HG03025 (cell line): ENCODE results near the gene C5AR2.
"Not testable (repeated sequence)": the region's sequence is repeated elsewhere in the genome, so short reads cannot be mapped to it uniquely, and the experiment has no call there.

Experiments used
- ATAC-seq: cut with Tn5 transposase; IDR thresholded peaks from one replicate; pipeline ENCODE4 v1.9.1; 2021; ENCODE audit warnings: mild to moderate bottlenecking, moderate library complexity; ENCODE audit not compliant: unreplicated experiment, low FRiP score

Gene C5AR2

DNA sequence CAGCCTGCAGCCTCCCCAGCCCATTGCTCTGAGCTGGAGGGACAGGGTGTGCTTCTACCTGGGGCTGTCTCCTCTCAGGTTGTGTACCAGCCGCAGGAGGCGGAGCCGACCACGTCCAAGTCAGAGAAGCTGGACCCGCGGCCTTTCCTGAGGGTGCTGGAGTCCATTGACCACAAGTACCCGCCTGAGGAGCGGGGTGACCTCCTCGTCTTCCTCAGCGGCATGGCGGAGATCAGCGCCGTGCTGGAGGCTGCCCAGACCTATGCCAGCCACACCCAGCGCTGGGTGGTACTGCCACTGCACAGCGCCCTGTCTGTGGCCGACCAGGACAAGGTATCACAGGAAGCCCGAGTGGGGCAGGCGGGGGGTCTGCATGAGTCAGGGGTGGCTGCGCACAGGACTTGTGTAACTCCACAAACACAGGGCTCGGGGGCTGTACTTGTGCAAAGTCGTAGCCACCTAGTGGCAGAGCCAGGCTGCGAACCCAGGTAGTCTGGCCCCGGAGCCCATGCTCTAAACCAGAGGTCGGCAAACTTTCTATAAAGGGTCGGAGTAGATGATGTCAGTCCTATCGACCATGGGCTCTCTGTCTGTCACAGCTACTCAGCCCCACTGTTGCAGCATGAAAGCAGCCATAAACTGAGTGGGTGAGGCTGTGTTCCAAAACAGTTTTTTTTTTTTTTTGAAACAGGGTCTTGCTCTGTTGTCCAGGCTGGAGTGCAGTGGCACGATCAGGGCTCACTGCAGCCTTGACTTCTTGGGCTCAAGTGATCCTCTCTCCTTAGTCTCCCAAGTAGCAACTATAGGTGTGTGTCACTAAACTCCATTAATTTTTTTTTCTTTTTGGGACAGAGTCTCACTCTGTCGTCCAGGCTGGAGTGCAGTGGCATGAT is 26.1 kb downstream of the C5AR2 start:
- ATAC-seq: no peak

- no peak for ATAC-seq
Measured at GRCh38 chr19:47358936-47359335, 27.0 kb downstream of the C5AR2 start.

GRCh38 chr19:47362321-47362720 is 30.3 kb downstream of the C5AR2 start:
- no peak for ATAC-seq

- no peak for ATAC-seq
Measured at GRCh38 chr19:47363758-47364531, 32.0 kb downstream of the C5AR2 start.

DNA sequence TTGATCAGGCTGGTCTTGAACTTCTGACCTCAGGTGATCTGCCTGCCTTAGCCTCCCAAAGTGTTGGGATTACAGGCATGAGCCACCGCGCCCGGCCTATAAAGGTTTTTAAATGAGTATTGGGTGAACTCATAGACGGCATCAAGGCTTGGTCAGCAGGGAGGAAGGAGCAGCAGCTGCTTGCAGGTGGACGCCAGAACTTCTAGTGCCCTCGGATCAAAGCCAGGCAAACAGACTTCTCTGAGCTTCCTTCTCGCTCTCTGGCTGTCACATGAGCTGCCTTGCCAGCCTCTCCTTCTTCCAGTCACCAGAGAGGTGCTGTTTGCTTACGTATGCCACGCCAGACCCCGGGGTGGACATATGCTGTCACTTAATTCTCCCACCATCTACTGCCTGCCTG is 33.5 kb downstream of the C5AR2 start:
- ATAC-seq: not testable (repeated sequence)

GRCh38 chr19:47370045-47370611 is 38.2 kb downstream of the C5AR2 start:
- ATAC-seq: no peak

GRCh38 chr19:47371261-47371660 is 39.3 kb downstream of the C5AR2 start:
- ATAC-seq: no peak

GRCh38 chr19:47372603-47373002 is 40.6 kb downstream of the C5AR2 start:
- ATAC-seq: no peak

GRCh38 chr19:47373246-47374240 is 41.6 kb downstream of the C5AR2 start:
- ATAC-seq: no peak

DNA sequence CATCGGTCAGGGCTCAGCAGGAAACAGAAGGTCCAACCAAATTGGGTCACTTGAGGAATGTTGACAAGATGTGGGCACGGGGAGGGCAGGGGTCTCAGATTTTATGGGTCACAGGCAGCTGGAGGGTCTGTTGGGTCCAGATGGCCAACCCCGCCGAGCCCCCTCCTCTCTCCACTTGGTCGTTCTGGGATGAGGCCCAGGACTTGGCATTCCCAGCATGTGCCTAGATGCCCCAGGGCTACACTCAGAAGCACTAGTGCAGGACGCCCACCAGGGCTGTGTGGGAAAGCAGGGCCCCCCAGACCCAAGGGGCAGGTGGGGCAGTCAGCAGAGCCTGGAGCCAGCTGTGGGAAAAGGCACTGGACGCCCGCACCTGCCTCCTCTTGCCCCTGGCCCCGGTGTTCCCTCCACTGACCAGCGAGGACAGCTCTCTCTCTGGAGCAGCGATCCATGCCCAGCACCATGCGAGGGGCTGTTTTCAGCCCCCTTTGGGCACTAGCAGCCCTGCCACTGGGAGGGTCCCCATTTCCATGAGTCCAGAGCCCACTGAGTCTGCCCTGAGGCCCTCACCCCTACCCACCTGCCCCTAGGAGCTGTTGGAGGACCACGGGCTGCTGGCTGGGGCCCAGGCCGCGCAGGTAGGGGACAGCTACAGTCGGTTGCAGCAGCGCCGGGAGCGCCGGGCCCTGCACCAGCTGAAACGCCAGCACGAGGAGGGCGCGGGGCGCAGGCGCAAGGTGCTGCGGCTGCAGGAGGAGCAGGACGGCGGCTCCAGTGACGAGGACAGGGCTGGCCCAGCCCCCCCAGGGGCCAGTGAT is 43.1 kb downstream of the C5AR2 start:
- ATAC-seq: no peak

DNA sequence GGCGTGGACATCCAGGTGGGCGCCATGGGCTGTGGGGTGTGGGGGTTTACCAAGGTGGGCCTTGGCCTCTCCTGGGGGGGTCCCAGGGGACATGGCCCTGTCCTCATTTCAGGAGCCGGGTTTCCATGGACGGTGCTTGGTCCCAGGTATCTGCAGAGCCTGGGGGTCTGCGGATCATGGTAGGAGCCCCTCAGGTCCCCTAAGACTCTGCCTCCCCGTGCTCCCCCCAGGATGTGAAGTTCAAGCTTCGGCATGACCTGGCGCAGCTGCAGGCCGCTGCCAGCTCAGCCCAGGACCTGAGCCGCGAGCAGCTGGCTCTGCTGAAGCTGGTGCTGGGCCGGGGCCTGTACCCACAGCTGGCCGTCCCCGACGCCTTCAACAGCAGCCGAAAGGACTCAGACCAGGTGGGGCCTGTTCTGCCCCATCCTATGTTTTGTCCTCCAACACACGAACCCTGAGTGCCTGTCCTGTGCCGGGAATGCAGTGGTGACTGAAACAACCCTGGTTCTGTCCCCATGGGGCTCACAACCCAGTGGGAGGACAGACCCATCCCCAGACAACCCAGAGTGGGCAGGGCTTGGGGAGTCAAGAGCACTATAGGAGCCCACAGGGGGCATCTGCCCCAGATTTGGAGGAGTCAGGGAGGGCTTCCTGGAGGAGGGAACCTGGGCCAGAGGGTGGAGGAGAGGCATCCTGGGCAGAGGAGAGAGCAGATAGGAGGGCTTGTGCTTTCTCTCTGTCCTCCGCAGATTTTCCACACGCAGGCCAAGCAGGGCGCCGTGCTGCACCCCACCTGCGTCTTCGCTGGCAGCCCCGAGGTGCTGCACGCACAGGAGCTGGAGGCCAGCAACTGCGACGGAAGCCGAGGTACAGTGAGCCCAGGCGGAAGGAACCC is 44.0 kb downstream of the C5AR2 start:
- ATAC-seq: no peak

DNA sequence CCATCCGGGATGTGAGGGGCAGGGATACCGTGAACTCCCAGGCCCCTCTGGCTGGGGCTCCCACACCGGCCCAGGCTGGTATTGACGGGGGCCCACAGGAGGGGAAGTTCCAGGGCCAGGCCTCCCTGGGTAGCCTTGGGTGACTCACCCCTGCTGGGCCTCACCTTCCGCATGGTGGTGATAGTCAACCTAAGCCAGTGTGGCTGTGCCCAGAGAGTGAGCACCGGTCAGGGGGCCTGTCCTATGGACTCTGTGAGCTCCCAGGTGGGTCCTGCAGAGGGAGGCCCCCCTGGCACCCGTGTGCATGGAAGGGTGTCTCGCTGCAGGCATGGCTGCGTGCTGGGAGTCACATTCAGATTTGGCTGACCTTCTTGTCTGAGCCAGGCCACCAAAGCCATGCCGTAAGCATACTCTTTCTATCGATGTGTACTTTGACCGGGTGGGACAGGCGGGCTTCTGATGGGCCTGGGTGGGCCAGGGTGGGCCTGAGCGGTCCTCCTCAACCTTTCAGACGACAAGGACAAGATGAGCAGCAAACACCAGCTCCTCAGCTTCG is 44.7 kb downstream of the C5AR2 start:
- no peak for ATAC-seq

DNA sequence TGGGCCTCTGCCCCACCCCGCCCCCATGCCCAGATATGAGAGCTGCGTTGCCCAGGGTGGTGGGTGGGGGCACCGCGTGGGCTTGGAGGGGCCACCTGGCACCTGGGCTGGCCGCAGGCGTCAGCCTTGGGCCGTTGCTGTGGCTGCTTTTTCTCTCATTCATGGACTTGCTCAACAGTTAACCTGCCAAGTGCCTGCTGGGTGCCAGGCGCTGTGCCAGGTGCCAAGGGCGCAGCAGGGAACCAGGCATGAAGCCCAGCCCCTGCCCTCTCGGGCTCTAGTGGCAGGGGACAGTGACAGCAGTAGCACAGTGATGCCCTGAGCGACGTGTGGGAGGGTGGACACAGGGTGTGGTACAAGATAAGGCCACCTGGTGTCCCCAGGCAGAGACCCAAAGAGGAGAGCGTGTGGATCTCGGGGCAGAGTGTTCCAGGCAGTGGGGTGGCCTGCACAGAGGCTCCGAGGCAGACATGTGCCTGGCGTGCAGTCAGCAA is 45.3 kb downstream of the C5AR2 start:
- ATAC-seq: no peak

DNA sequence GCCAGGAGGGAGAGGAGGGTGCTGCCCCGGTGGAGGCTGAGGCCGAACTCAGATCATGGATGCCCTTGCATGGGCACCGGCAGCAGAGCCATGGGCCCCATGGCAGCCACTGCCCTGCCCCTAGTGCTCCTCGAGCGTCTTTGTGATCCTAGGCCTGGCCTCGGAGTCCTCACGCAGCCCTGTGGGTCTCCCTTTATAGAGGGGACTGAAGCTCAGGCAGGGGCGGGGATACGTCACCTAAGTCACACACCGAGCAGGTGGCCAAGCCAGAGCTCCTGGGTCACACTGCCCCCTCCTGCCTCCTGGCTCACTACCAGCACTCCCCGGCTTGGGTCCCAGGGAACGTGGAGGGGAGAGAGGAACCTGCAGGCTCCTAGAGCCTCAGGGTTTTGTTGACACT is 45.8 kb downstream of the C5AR2 start:
- ATAC-seq: no peak

GRCh38 chr19:47378246-47378645 is 46.3 kb downstream of the C5AR2 start:
- ATAC-seq: no peak

- ATAC-seq: no peak
Measured at GRCh38 chr19:47379381-47379938, 47.5 kb downstream of the C5AR2 start.

DNA sequence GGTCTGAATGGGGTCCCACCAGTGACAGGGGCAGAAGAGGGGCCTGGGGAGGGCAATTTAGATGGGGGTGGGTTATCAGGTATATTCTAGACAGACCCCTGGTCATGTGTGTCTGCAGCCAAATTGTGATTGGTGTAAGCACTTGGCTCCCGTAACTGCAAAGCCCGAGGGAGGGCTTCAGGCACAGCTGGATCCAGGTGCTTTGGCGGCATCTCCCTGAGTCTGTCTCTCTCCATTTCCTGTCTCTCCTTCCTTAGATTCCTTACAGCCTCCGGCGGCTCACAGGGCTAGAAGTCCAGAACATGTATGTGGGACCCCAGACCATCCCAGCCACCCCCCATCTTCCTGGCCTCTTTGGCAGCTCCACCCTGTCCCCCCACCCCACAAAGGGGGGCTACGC is 48.6 kb downstream of the C5AR2 start:
- ATAC-seq: no peak

DNA sequence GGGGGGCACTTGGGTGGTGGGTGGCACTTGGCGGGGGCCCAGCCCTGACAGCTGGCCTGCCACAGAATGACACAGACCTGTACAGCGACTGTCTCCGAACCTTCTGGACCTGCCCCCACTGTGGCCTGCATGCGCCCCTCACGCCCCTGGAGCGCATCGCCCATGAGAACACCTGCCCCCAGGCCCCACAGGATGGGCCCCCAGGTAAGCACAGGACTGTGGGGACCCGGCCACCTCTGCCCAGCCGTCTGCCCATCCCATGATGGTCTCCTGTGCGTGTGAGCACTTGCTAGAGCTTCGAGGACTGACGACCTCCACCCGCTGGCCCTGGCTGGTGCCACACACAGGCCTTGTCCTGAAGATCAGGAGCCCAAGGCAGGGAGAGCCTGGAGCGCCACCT is 49.1 kb downstream of the C5AR2 start:
- no peak for ATAC-seq
